GM06990 (cell line): Measurements from ENCODE around the gene PTPN14.

ENCODE experiments used
- DNase-seq: peaks from one replicate; pipeline ENCODE4 v3.0.0-alpha.2; 2011; ENCODE audit not compliant: insufficient read length; ENCODE audit errors: extremely low read depth
- H3K27me3 ChIP-seq: replicated peaks from 2 replicates; pipeline ENCODE4 v1.6.0; 2011; ENCODE audit warnings: low read length; ENCODE audit not compliant: control insufficient read depth, insufficient read depth
- H3K36me3 ChIP-seq: 2 replicates; pipeline ENCODE4 v1.5.1; 2011; ENCODE audit warnings: low read length; ENCODE audit not compliant: control insufficient read depth, insufficient read depth
- H3K4me3 ChIP-seq: replicated peaks from 2 replicates; pipeline ENCODE4 v1.5.1; 2011; ENCODE audit warnings: low read depth, mild to moderate bottlenecking, control low read depth, low read length
- CTCF ChIP-seq: IDR thresholded peaks from 2 replicates; pipeline ENCODE4 v1.5.1; 2011; ENCODE audit warnings: low read length, control low read depth, mild to moderate bottlenecking, inconsistent platforms; ENCODE audit not compliant: insufficient read depth, poor library complexity, severe bottlenecking

PTPN14 gene

GRCh38 chr1:214537872-214538473 is 13.4 kb downstream of the PTPN14 start:
- Histone ChIP-seq H3K27me3 (no peaks in the 10 kb centered on the region; the same call in 1 of the 2 replicates), H3K36me3 (no peaks in the 10 kb centered on the region), H3K4me3 (no peak overlapping the region)
- no peak for TF ChIP-seq CTCF
- DNase-seq, result no peak

- no peaks in the 10 kb centered on the region; the same call in 1 of the 2 replicates for H3K27me3 ChIP-seq
- no peak for TF ChIP-seq CTCF
- no peak for DNase-seq
- H3K4me3 ChIP-seq, result no peak overlapping the region
- no peaks in the 10 kb centered on the region for H3K36me3 ChIP-seq
These were observed 14.2 kb downstream of the PTPN14 start for GRCh38 chr1:214537219-214537618.

GRCh38 chr1:214532070-214532469 is 19.3 kb downstream of the PTPN14 start:
- no peaks in the 10 kb centered on the region for H3K27me3 ChIP-seq
- DNase-seq, result no peak
- H3K4me3 ChIP-seq, result no peak overlapping the region
- no peaks in the 10 kb centered on the region for H3K36me3 ChIP-seq
- TF ChIP-seq CTCF, result no peak

GRCh38 chr1:214525535-214526019 is 25.8 kb downstream of the PTPN14 start:
- no peak for DNase-seq
- Histone ChIP-seq H3K27me3 (no peaks in the 10 kb centered on the region), H3K36me3 (no peaks in the 10 kb centered on the region), H3K4me3 (no peak overlapping the region)
- no peak for TF ChIP-seq CTCF

- no peak for DNase-seq
- TF ChIP-seq CTCF, result no peak
- Histone ChIP-seq H3K4me3 (no peak overlapping the region), H3K27me3 (no peaks in the 10 kb centered on the region), H3K36me3 (no peaks in the 10 kb centered on the region)
These were observed 26.6 kb downstream of the PTPN14 start for GRCh38 chr1:214524824-214525223.
